ENCODE data around the gene NT5C1A.

DNA sequence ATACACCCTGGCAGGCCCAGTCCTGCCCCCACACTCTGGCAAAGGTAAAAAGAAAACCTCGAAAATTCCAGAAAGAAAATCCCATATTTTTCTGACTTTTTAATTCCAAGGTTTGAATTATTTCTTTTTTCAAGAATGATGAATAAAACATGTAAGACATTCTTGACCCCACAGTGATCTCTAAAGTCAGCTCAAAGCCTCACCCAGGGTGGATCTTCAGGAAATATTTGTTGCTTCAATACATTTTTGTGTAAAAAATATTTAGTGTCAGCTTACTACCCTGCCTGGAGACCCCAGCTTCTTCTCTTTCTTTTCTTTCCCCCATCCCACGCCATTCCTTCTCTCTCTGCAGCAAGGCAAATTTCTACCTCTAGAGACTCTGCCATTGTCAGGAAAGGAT, 7.0 kb upstream of the NT5C1A start:
- TF ChIP-seq, protein P1, sequence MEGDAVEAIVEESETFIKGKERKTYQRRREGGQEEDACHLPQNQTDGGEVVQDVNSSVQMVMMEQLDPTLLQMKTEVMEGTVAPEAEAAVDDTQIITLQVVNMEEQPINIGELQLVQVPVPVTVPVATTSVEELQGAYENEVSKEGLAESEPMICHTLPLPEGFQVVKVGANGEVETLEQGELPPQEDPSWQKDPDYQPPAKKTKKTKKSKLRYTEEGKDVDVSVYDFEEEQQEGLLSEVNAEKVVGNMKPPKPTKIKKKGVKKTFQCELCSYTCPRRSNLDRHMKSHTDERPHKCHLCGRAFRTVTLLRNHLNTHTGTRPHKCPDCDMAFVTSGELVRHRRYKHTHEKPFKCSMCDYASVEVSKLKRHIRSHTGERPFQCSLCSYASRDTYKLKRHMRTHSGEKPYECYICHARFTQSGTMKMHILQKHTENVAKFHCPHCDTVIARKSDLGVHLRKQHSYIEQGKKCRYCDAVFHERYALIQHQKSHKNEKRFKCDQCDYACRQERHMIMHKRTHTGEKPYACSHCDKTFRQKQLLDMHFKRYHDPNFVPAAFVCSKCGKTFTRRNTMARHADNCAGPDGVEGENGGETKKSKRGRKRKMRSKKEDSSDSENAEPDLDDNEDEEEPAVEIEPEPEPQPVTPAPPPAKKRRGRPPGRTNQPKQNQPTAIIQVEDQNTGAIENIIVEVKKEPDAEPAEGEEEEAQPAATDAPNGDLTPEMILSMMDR (conservative IDR thresholded peaks at IDR 0.05; ENCODE audit: low read length): no peak
- TF ChIP-seq EZH2phosphoT487 (IDR thresholded peaks at IDR 0.05; ENCODE audit: borderline replicate concordance): no peak
